Upper lobe of right lung (tissue), 1 donor: ENCODE data around the gene PDE3A. TPM values are rescaled to one million over a fixed set of nuclear protein-coding genes. Genes with fewer than 3 reads are reported as not detected.

Experiments
- ATAC-seq: fragments of 200-7000 bp; cut with Tn5 transposase; one replicate; pipeline ENCODE4 v1.9.1; 2020; ENCODE audit warnings: mild to moderate bottlenecking, moderate library complexity
- DNase-seq: peaks from one replicate; pipeline ENCODE4 v3.0.0-alpha.2; 2020
- H3K27ac ChIP-seq: fragments of 200-600 bp; one replicate; pipeline ENCODE4 v1.8.0; 2022
- H3K27me3 ChIP-seq: fragments of 200-600 bp; one replicate; pipeline ENCODE4 v1.8.0; 2022; ENCODE audit warnings: mild to moderate bottlenecking
- H3K36me3 ChIP-seq: fragments of 200-600 bp; one replicate; pipeline ENCODE4 v1.8.0; 2022
- H3K4me1 ChIP-seq: fragments of 200-600 bp; one replicate; pipeline ENCODE4 v1.8.0; 2022
- H3K4me3 ChIP-seq: fragments of 200-600 bp; one replicate; pipeline ENCODE4 v1.8.0; 2022; ENCODE audit warnings: mild to moderate bottlenecking
- H3K9me3 ChIP-seq: fragments of 200-600 bp; one replicate; pipeline ENCODE4 v1.8.0; 2022
- intact Hi-C: fragments of 100-400 bp; cut with DNase I; formaldehyde crosslinking; loops from one replicate; pipeline ENCODE4 v1.11.0; 2022
- total RNA-seq: library from RNA; stranded (reverse); fragmentation: NEBNext Ultra II Directional; extraction: Animal tissue kit (Norgen Biotek cat#: 25700); gene quantifications from one replicate; pipeline ENCODE4 v1.2.1, GENCODE V29; 2021
- TF ChIP-seq, protein P1 (sequence below): fragments of 200-600 bp; IDR thresholded peaks from one replicate; pipeline ENCODE4 v1.8.0; 2022; ENCODE audit warnings: antibody characterized with exemption
- donor health status: DM: no; HTN: yes; CAD: no; lungs with severe emphysema.

The PDE3A gene
- total RNA-seq, 1 donor from 2014 or later, result 8.4 TPM

DNA sequence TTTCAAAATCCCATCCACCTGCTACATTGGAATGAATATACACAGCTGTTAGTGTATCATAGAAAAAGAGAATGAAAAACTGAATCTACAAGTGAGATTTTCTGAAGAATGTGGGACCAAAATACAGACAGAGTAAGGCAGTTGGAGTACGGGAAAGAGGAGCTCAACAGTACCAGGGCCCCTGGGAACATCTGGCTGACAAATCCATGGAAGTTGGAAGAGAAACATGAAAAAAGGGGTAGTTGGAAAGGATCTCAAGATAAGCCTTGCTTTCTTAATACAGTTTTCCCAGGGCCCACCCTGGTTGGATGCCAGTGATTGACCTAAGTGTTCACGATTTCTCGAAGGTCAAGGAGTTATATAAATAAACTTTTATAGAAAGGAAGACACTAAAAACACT lies 272.8 kb downstream of the PDE3A start:
- Histone ChIP-seq H3K9me3 (no peaks in the 10 kb centered on the region), H3K4me1 (no peaks in the 10 kb centered on the region), H3K27me3 (no peaks in the 10 kb centered on the region), H3K27ac (no peak overlapping the region), H3K4me3 (no peak overlapping the region), H3K36me3 (no peaks in the 10 kb centered on the region)
- TF ChIP-seq, protein P1, sequence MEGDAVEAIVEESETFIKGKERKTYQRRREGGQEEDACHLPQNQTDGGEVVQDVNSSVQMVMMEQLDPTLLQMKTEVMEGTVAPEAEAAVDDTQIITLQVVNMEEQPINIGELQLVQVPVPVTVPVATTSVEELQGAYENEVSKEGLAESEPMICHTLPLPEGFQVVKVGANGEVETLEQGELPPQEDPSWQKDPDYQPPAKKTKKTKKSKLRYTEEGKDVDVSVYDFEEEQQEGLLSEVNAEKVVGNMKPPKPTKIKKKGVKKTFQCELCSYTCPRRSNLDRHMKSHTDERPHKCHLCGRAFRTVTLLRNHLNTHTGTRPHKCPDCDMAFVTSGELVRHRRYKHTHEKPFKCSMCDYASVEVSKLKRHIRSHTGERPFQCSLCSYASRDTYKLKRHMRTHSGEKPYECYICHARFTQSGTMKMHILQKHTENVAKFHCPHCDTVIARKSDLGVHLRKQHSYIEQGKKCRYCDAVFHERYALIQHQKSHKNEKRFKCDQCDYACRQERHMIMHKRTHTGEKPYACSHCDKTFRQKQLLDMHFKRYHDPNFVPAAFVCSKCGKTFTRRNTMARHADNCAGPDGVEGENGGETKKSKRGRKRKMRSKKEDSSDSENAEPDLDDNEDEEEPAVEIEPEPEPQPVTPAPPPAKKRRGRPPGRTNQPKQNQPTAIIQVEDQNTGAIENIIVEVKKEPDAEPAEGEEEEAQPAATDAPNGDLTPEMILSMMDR, result no peak
- DNase-seq (no peak), ATAC-seq (no peak)
- intact Hi-C loops, result no loop called here

DNA sequence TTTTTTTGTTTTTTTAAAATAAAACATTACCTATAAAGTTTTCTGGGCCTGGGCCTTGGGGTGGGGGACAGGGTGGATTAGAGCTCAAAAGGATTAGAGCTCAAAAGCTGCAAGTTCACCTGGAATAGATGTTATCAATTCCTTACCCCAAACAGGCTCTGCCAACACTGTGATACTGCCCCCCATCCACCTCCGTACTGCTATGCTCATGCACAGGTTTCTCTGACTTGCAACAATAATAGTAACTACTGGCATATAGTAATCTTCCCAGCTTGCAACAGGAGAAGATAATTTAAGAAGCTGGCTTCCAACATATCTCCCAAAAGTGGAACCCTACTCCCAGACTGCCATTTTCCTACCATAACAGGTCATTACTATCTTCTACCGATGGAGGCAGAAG lies 275.5 kb downstream of the PDE3A start:
- Histone ChIP-seq H3K36me3 (no peaks in the 10 kb centered on the region), H3K9me3 (no peaks in the 10 kb centered on the region), H3K4me3 (no peak overlapping the region), H3K4me1 (no peaks in the 10 kb centered on the region), H3K27me3 (no peaks in the 10 kb centered on the region), H3K27ac (no peak overlapping the region)
- no peak for ATAC-seq
- DNase-seq, result no peak
- intact Hi-C loops, result no loop called here
- TF ChIP-seq, protein P1, result no peak

DNA sequence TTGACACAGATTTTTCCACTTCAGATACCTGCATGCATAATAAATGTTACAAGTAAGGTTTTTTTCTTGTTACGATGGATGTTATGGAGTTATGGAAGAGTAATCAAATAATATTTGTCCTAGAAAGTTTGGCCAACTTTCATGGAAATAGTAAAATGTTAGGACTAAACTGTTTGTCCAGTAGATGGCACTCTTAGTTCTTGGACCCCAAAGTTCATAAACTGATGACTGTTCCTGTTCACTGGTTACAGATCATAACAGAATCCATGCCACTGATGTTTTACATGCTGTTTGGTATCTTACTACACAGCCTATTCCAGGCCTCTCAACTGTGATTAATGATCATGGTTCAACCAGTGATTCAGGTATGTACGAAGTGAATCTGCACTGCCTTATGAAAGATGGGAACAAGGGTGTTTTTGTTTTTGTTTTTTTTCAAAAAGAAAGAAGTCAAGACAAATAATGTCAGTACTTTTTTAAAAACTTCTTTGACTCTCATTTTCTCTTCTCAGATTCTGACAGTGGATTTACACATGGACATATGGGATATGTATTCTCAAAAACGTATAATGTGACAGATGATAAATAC lies 278.0 kb downstream of the PDE3A start:
- ATAC-seq (peak; percentile 61), DNase-seq (no peak)
- H3K9me3 ChIP-seq, result no peaks in the 10 kb centered on the region
- H3K27ac ChIP-seq, result no peak overlapping the region
- intact Hi-C loops, result no loop called here
- H3K36me3 ChIP-seq, result no peaks in the 10 kb centered on the region
- no peak overlapping the region for H3K4me3 ChIP-seq
- no peaks in the 10 kb centered on the region for H3K27me3 ChIP-seq
- H3K4me1 ChIP-seq, result no peaks in the 10 kb centered on the region
- TF ChIP-seq, protein P1, result peak; percentile 62

DNA sequence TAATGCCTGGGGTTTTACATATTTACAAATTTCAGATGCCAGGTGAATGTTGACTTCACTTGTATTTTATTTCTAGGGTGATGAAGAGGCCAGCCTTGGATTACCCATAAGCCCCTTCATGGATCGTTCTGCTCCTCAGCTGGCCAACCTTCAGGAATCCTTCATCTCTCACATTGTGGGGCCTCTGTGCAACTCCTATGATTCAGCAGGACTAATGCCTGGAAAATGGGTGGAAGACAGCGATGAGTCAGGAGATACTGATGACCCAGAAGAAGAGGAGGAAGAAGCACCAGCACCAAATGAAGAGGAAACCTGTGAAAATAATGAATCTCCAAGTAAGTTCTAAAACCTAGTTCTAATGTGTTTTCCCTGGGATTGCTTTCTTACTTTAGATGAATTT lies 285.5 kb downstream of the PDE3A start:
- Histone ChIP-seq H3K4me1 (no peaks in the 10 kb centered on the region), H3K27ac (no peak overlapping the region), H3K4me3 (no peak overlapping the region), H3K27me3 (no peaks in the 10 kb centered on the region), H3K9me3 (no peaks in the 10 kb centered on the region), H3K36me3 (no peaks in the 10 kb centered on the region)
- intact Hi-C loops, result no loop called here
- ATAC-seq, result no peak
- no peak for DNase-seq
- TF ChIP-seq, protein P1, result no peak

DNA sequence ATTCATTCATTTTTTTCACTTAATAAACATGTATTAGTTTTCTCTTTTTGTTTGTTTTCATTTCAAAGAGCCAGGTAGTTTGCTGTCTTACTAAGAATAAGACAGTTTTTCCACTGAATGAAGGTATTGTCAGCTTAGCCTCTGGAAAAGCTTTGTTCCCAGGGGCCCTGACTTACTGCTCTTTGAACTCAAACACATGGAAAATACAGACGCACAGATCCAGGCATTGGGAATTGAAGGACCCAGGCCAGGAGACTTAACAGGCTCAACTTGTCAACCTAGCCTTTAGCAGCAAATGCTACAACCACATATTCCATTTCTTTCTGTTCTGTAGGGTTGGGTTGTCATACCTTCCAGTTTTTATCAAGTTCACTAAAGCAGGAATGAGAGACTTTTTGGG lies 288.3 kb downstream of the PDE3A start:
- no peak overlapping the region for H3K27ac ChIP-seq
- DNase-seq, result no peak
- H3K4me1 ChIP-seq, result no peaks in the 10 kb centered on the region
- no peak overlapping the region for H3K4me3 ChIP-seq
- H3K9me3 ChIP-seq, result no peaks in the 10 kb centered on the region
- TF ChIP-seq, protein P1, result no peak
- no peaks in the 10 kb centered on the region for H3K27me3 ChIP-seq
- H3K36me3 ChIP-seq, result no peaks in the 10 kb centered on the region
- no peak for ATAC-seq
- intact Hi-C loops, result no loop called here

DNA sequence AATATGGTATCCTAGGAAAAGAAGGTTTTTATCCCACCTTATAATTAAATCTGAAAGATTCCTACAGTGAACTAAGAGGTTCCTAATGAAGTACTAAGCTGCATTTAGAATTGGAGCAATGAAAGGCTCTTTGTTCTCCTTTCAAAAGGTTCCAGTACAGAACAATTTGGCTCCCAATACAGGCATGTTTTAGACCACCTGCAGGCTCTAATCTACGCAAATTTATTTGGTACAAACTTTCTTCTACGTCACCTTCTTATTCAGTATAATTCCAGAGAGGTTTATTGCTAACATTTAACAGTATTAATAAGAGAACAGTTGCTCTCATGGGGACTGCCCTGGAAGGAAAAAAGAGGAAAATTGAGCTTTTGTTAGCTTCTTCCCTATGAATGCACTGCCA lies 289.2 kb downstream of the PDE3A start:
- ATAC-seq (no peak), DNase-seq (no peak)
- Histone ChIP-seq H3K9me3 (no peaks in the 10 kb centered on the region), H3K27me3 (no peaks in the 10 kb centered on the region), H3K36me3 (no peaks in the 10 kb centered on the region), H3K4me3 (no peak overlapping the region), H3K27ac (no peak overlapping the region), H3K4me1 (no peaks in the 10 kb centered on the region)
- intact Hi-C loops, result no loop called here
- TF ChIP-seq, protein P1, result no peak
